Fibroblast of skin of abdomen (primary cell): ENCODE measurements around the gene ENTHD1.

ENCODE experiments used
- DNase-seq: peaks from one replicate; pipeline ENCODE4 v3.0.0-alpha.2; 2013

Gene ENTHD1

GRCh38 chr22:39731481-39731880 lies 162.1 kb downstream of the ENTHD1 start:
- DNase-seq, result no peak

GRCh38 chr22:39729141-39729934 lies 164.2 kb downstream of the ENTHD1 start:
- no peak for DNase-seq

- DNase-seq, result no peak
Measured at GRCh38 chr22:39728236-39728860, 165.2 kb downstream of the ENTHD1 start.

- DNase-seq, result no peak
Measured at GRCh38 chr22:39727541-39727940, 166.0 kb downstream of the ENTHD1 start.

- no peak for DNase-seq
Measured at GRCh38 chr22:39725351-39726035, 168.1 kb downstream of the ENTHD1 start.

GRCh38 chr22:39724857-39725256 lies 168.7 kb downstream of the ENTHD1 start:
- no peak for DNase-seq

GRCh38 chr22:39724390-39724789 lies 169.2 kb downstream of the ENTHD1 start:
- DNase-seq, result no peak

GRCh38 chr22:39723899-39724351 lies 169.6 kb downstream of the ENTHD1 start:
- DNase-seq, result no peak

GRCh38 chr22:39723463-39723862 lies 170.1 kb downstream of the ENTHD1 start:
- no peak for DNase-seq

GRCh38 chr22:39722501-39722900 lies 171.1 kb downstream of the ENTHD1 start:
- DNase-seq, result no peak

GRCh38 chr22:39722032-39722325 lies 171.6 kb downstream of the ENTHD1 start:
- DNase-seq, result no peak

GRCh38 chr22:39721206-39722031 lies 172.1 kb downstream of the ENTHD1 start:
- DNase-seq, result no peak

GRCh38 chr22:39719559-39720450 lies 173.8 kb downstream of the ENTHD1 start:
- DNase-seq, result no peak

GRCh38 chr22:39718921-39719475 lies 174.6 kb downstream of the ENTHD1 start:
- no peak for DNase-seq

GRCh38 chr22:39718206-39718605 lies 175.4 kb downstream of the ENTHD1 start:
- DNase-seq, result no peak

GRCh38 chr22:39717099-39717498 lies 176.5 kb downstream of the ENTHD1 start:
- no peak for DNase-seq

- DNase-seq, result no peak
Measured at GRCh38 chr22:39716534-39716933, 177.0 kb downstream of the ENTHD1 start.

- DNase-seq, result no peak
Measured at GRCh38 chr22:39715778-39716495, 177.6 kb downstream of the ENTHD1 start.

- DNase-seq, result no peak
Measured at GRCh38 chr22:39714321-39714720, 179.2 kb downstream of the ENTHD1 start.

GRCh38 chr22:39713799-39714290 lies 179.7 kb downstream of the ENTHD1 start:
- DNase-seq, result no peak
